Caco-2 (cell line): ENCODE data around the gene ELMO1. TPM values are rescaled to one million over a fixed set of nuclear protein-coding genes. Genes with fewer than 3 reads are reported as not detected.

ENCODE experiments used
- BruUV-seq: library from RNA; stranded (reverse); fragments of 400-500 nt; replicated peaks from 2 replicates; lab custom pipeline; 2021; lab: Mats Ljungman, UMichigan
- CTCF ChIA-PET: fragments of 300-600 bp; sonication (Branson Sonifier 250); formaldehyde crosslinking; loops from one replicate; lab custom pipeline; 2022; ENCODE audit warnings: antibody characterized with exemption; lab: Charles Lee
- POLR2A ChIA-PET: fragments of 300-600 bp; sonication (Branson Sonifier 250); formaldehyde crosslinking; loops from one replicate; lab custom pipeline; 2022; ENCODE audit warnings: antibody characterized with exemption; lab: Charles Lee
- DNase-seq, 2 experiments: peaks; one replicate each; pipeline versions ENCODE4 v3.0.0 to v3.0.0-alpha.2; 2020 to 2022
- H3K27me3 ChIP-seq: replicated peaks from 2 replicates; pipeline ENCODE4 v1.6.0; 2011; ENCODE audit warnings: low read length; ENCODE audit not compliant: control insufficient read depth, insufficient read depth
- H3K36me3 ChIP-seq: 2 replicates; pipeline ENCODE4 v1.5.1; 2011; ENCODE audit warnings: low read length; ENCODE audit not compliant: control insufficient read depth, insufficient read depth
- H3K4me1 ChIP-seq: fragments of 250-450 bp; sonication (Bioruptor Pico); 2 replicates; pipeline ENCODE4 v1.5.1; 2020; ENCODE audit warnings: mild to moderate bottlenecking
- H3K4me3 ChIP-seq: 2 replicates; pipeline ENCODE4 v1.5.1; 2011; ENCODE audit warnings: low read depth, mild to moderate bottlenecking, control low read depth, low read length
- H3K9me3 ChIP-seq: fragments of 250-450 bp; sonication (Bioruptor Pico); 2 replicates; pipeline ENCODE4 v1.5.1; 2020; ENCODE audit warnings: mild to moderate bottlenecking, moderate library complexity
- H3K27ac Mint-ChIP-seq: one replicate; pipeline ENCODE4 v1.8.0; 2022; ENCODE audit warnings: mixed read lengths; ENCODE audit not compliant: unreplicated experiment
- H3K27me3 Mint-ChIP-seq: one replicate; pipeline ENCODE4 v1.8.0; 2022; ENCODE audit warnings: mixed read lengths; ENCODE audit not compliant: insufficient read depth, unreplicated experiment
- H3K36me3 Mint-ChIP-seq: one replicate; pipeline ENCODE4 v1.8.0; 2022; ENCODE audit warnings: mild to moderate bottlenecking, mixed read lengths; ENCODE audit not compliant: insufficient read depth, unreplicated experiment
- H3K4me1 Mint-ChIP-seq: one replicate; pipeline ENCODE4 v1.8.0; 2022; ENCODE audit warnings: low read depth, mixed read lengths; ENCODE audit not compliant: unreplicated experiment
- H3K4me3 Mint-ChIP-seq: one replicate; pipeline ENCODE4 v1.8.0; 2022; ENCODE audit warnings: mild to moderate bottlenecking, moderate library complexity, mixed read lengths; ENCODE audit not compliant: unreplicated experiment
- H3K9me3 Mint-ChIP-seq: one replicate; pipeline ENCODE4 v1.8.0; 2022; ENCODE audit warnings: mixed read lengths; ENCODE audit not compliant: unreplicated experiment
- CTCF ChIP-seq, 2 experiments: fragments of 200-600 bp in 1 of 2; IDR thresholded peaks; 1 replicate in 1 of 2; 2 replicates in 1 of 2; pipeline versions ENCODE4 v1.5.1 to v1.8.0; 2011 to 2022; ENCODE audit warnings: antibody characterized with exemption in 1 of 2, control low read depth in 1 of 2, inconsistent platforms in 1 of 2, low read depth in 1 of 2, low read length in 1 of 2, mild to moderate bottlenecking in 1 of 2, moderate library complexity in 1 of 2; ENCODE audit not compliant: insufficient read depth in 1 of 2, severe bottlenecking in 1 of 2, unreplicated experiment in 1 of 2
- intact Hi-C: fragments of 100-400 bp; cut with micrococcal nuclease; formaldehyde crosslinking; loops from one replicate; pipeline ENCODE4 v1.10.0; 2022; ENCODE audit not compliant: unreplicated experiment
- total RNA-seq: library from RNA; stranded (reverse); gene quantifications from 2 replicates; pipeline ENCODE4 v1.2.3, GENCODE V29; 2022

Gene ELMO1
- total RNA-seq, 1 experiment from 2014 or later = 0.14 TPM

GRCh38 chr7:37198041-37198905 lies 250.4 kb downstream of the ELMO1 start:
- Histone ChIP-seq H3K4me3 (no peak overlapping the region), H3K4me1 (no peaks in the 10 kb centered on the region; the same call in 1 of the 2 replicates), H3K27me3 (no peaks in the 10 kb centered on the region), H3K9me3 (no peaks in the 10 kb centered on the region), H3K36me3 (no peaks in the 10 kb centered on the region)
- BruUV-seq = no TSS peak
- no peak for TF ChIP-seq CTCF (IDR thresholded peaks at IDR 0.05; ENCODE audit: insufficient read depth in 1 of 2, low read depth in 1 of 2, low read length in 1 of 2, severe bottlenecking in 1 of 2, unreplicated experiment in 1 of 2)
- no peaks in the 10 kb centered on the region for H3K9me3 Mint-ChIP-seq
- ChIA-PET POLR2A (interaction anchor here (0.5 kb wide), 1 partner anchor 738 kb away, joined by 3 read pairs; no protein-coding TSS in a partner anchor), CTCF (interaction anchor here (0.7 to 2.8 kb wide), 11 partner anchors 15 to 757 kb away, joined by 3 to 25 read pairs (median 6); no protein-coding TSS in a partner anchor)
- H3K36me3 Mint-ChIP-seq = no peaks in the 10 kb centered on the region
- intact Hi-C loops = loop anchor here (1.0 to 2.0 kb wide), 3 partner anchors 171 to 527 kb away; no protein-coding TSS in a partner anchor
- no peak overlapping the region for H3K27ac Mint-ChIP-seq
- H3K4me1 Mint-ChIP-seq = no peaks in the 10 kb centered on the region
- no peak overlapping the region for H3K4me3 Mint-ChIP-seq
- H3K27me3 Mint-ChIP-seq = no peaks in the 10 kb centered on the region
- DNase-seq = no peak

- TF ChIP-seq CTCF (IDR thresholded peaks at IDR 0.05; ENCODE audit: insufficient read depth in 1 of 2, low read depth in 1 of 2, low read length in 1 of 2, severe bottlenecking in 1 of 2, unreplicated experiment in 1 of 2) = no peak
- no TSS peak for BruUV-seq
- no peaks in the 10 kb centered on the region for H3K36me3 Mint-ChIP-seq
- no peaks in the 10 kb centered on the region for H3K9me3 Mint-ChIP-seq
- no peak overlapping the region for H3K4me3 Mint-ChIP-seq
- POLR2A ChIA-PET = no interaction called here
- no peak overlapping the region for H3K27ac Mint-ChIP-seq
- DNase-seq = no peak
- H3K27me3 Mint-ChIP-seq = no peaks in the 10 kb centered on the region
- Histone ChIP-seq H3K36me3 (no peaks in the 10 kb centered on the region), H3K9me3 (no peaks in the 10 kb centered on the region), H3K27me3 (no peaks in the 10 kb centered on the region), H3K4me3 (no peak overlapping the region), H3K4me1 (no peaks in the 10 kb centered on the region; the same call in 1 of the 2 replicates)
- CTCF ChIA-PET = interaction anchor here (0.8 kb wide), 2 partner anchors 15 to 210 kb away, joined by 3 to 4 read pairs; no protein-coding TSS in a partner anchor
- intact Hi-C loops = no loop called here
- H3K4me1 Mint-ChIP-seq = no peaks in the 10 kb centered on the region
Observed at GRCh38 chr7:37197108-37197507, 251.6 kb downstream of the ELMO1 start.

- Histone ChIP-seq H3K4me1 (no peaks in the 10 kb centered on the region; the same call in 1 of the 2 replicates), H3K4me3 (no peak overlapping the region), H3K27me3 (no peaks in the 10 kb centered on the region), H3K36me3 (no peaks in the 10 kb centered on the region), H3K9me3 (no peaks in the 10 kb centered on the region)
- no TSS peak for BruUV-seq
- Mint-ChIP-seq H3K9me3 (no peaks in the 10 kb centered on the region), H3K27ac (no peak overlapping the region), H3K4me1 (no peaks in the 10 kb centered on the region), H3K36me3 (no peaks in the 10 kb centered on the region), H3K27me3 (no peaks in the 10 kb centered on the region), H3K4me3 (no peak overlapping the region)
- no peak for DNase-seq
- TF ChIP-seq CTCF (IDR thresholded peaks at IDR 0.05; ENCODE audit: insufficient read depth in 1 of 2, low read depth in 1 of 2, low read length in 1 of 2, severe bottlenecking in 1 of 2, unreplicated experiment in 1 of 2) = no peak
- ChIA-PET POLR2A (no interaction called here), CTCF (interaction anchor here (0.8 to 1.2 kb wide), 4 partner anchors 15 to 709 kb away, joined by 3 to 4 read pairs (median 3); no protein-coding TSS in a partner anchor)
- intact Hi-C loops = no loop called here
Observed at GRCh38 chr7:37196676-37197075, 252.0 kb downstream of the ELMO1 start.
